Lung (tissue), 12 donors: Measurements from ENCODE around the gene PIP5K1B. TPM values are rescaled to one million over a fixed set of nuclear protein-coding genes. Genes with fewer than 3 reads are reported as not detected.

ENCODE experiments used
- ATAC-seq: fragments of 200-7000 bp; cut with Tn5 transposase; one replicate; pipeline ENCODE4 v1.9.1; 2020; ENCODE audit warnings: moderate number of reproducible peaks; ENCODE audit not compliant: insufficient read depth, low FRiP score
- DNase-seq, 3 donors: peaks; one replicate each; pipeline ENCODE4 v3.0.0-alpha.2; 2013 to 2017
- H3K27ac ChIP-seq, 2 donors: one replicate each; pipeline ENCODE4 v1.5.1; 2013; ENCODE audit warnings: mild to moderate bottlenecking in 2 of 2, moderate library complexity in 2 of 2, control low read depth in 1 of 2, inconsistent platforms in 1 of 2, low read depth in 1 of 2, low read length in 1 of 2
- H3K27me3 ChIP-seq, 3 donors: one replicate each; pipeline ENCODE4 v1.5.1; 2013; ENCODE audit warnings: low read length in 2 of 3; ENCODE audit not compliant: control insufficient read depth in 3 of 3, insufficient read depth in 3 of 3
- H3K36me3 ChIP-seq, 4 donors: one replicate each; pipeline ENCODE4 v1.5.1; 2013; ENCODE audit warnings: low read length in 4 of 4, mild to moderate bottlenecking in 1 of 4, moderate library complexity in 1 of 4; ENCODE audit not compliant: control insufficient read depth in 4 of 4, insufficient read depth in 4 of 4
- H3K4me1 ChIP-seq, 5 donors: one replicate each; pipeline ENCODE4 v1.5.1; 2013; ENCODE audit warnings: low read length in 5 of 5, mild to moderate bottlenecking in 2 of 5, moderate library complexity in 1 of 5; ENCODE audit not compliant: control insufficient read depth in 5 of 5, insufficient read depth in 5 of 5
- H3K4me3 ChIP-seq: one replicate; pipeline ENCODE4 v1.5.1; 2013; ENCODE audit warnings: mild to moderate bottlenecking, control low read depth, moderate library complexity
- H3K9ac ChIP-seq, 2 donors: one replicate each; pipeline ENCODE4 v1.5.1; 2013; ENCODE audit warnings: low read length in 2 of 2, control low read depth in 1 of 2; ENCODE audit not compliant: insufficient read depth in 1 of 2
- H3K9me3 ChIP-seq, 4 donors: one replicate each; pipeline ENCODE4 v1.5.1; 2013; ENCODE audit warnings: low read length in 3 of 4, mild to moderate bottlenecking in 1 of 4, moderate library complexity in 1 of 4; ENCODE audit not compliant: control insufficient read depth in 4 of 4, insufficient read depth in 3 of 4
- WGBS, 2 donors: extraction: QIAGEN DNeasy Blood & Tissue Kit; methylation state at CpG; one replicate each; pipeline ENCODE4 v1.1.7; 2013; 5-methylcytosine and 5-hydroxymethylcytosine counted together
- polyA plus RNA-seq, 2 donors: library from polyadenylated mRNA; stranded (reverse); fragments of 200-250 nt; gene quantifications; one replicate each; pipeline ENCODE4 v1.2.1, GENCODE V29; 2013
- total RNA-seq, 2 donors: library from RNA; depleted of rRNA in 1 of 2; stranded (reverse); fragments of >200 nt in 1 of 2; gene quantifications; one replicate each; pipeline ENCODE4 v1.2.1, GENCODE V29; 2014 to 2021
- TF ChIP-seq, protein P1 (sequence below): IDR thresholded peaks from 2 replicates; pipeline ENCODE4 v1.5.1; 2012; ENCODE audit warnings: mild to moderate bottlenecking; ENCODE audit errors: control extremely low read depth, extremely low read depth
- donor health status: control.
- donor health status: control.
- donor health status: Bipolar disorder and iron deficiency.
- donor health status: healthy.
- donor health status: DM: yes; HTN: yes; CAD: no.

PIP5K1B gene
- total and polyA plus RNA-seq, 4 donors, result 6.6 to 28.2 (median 15.6) TPM

DNA sequence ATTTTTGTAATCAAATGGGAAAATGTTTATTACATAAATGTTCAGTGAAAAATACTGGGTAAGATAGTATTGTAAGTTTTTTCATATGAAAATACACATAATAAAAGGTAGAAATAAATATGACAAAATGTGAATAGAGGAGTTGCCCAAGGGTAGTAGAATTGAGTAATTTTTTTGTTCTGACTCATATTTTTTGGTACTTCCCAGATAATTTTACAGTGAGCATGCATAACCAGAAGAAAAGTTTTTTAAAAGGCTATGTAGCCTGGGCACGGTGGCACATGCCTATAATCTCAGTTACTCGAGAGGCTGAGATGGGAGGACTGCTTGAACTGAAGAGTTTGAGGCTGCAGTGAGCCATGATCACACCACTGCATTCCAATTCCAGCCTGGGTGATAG is 116.9 kb downstream of the PIP5K1B start:
- WGBS, 2 donors, result 95 to 96% methylated on average over 2 of the region's 2 CpGs
- TF ChIP-seq, protein P1, sequence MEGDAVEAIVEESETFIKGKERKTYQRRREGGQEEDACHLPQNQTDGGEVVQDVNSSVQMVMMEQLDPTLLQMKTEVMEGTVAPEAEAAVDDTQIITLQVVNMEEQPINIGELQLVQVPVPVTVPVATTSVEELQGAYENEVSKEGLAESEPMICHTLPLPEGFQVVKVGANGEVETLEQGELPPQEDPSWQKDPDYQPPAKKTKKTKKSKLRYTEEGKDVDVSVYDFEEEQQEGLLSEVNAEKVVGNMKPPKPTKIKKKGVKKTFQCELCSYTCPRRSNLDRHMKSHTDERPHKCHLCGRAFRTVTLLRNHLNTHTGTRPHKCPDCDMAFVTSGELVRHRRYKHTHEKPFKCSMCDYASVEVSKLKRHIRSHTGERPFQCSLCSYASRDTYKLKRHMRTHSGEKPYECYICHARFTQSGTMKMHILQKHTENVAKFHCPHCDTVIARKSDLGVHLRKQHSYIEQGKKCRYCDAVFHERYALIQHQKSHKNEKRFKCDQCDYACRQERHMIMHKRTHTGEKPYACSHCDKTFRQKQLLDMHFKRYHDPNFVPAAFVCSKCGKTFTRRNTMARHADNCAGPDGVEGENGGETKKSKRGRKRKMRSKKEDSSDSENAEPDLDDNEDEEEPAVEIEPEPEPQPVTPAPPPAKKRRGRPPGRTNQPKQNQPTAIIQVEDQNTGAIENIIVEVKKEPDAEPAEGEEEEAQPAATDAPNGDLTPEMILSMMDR, result no peak
- ATAC-seq, result no peak
- no peak for DNase-seq
- no peak overlapping the region for H3K4me3 ChIP-seq
- H3K9me3 ChIP-seq, result no peaks in the 10 kb centered on the region
- H3K9ac ChIP-seq, result no peak overlapping the region
- H3K27ac ChIP-seq, result no peak overlapping the region
- H3K4me1 ChIP-seq, result peaks cover 0 to 13% (median 0%) of the 10 kb centered on the region in 5 donors
- no peaks in the 10 kb centered on the region for H3K36me3 ChIP-seq
- no peaks in the 10 kb centered on the region for H3K27me3 ChIP-seq

DNA sequence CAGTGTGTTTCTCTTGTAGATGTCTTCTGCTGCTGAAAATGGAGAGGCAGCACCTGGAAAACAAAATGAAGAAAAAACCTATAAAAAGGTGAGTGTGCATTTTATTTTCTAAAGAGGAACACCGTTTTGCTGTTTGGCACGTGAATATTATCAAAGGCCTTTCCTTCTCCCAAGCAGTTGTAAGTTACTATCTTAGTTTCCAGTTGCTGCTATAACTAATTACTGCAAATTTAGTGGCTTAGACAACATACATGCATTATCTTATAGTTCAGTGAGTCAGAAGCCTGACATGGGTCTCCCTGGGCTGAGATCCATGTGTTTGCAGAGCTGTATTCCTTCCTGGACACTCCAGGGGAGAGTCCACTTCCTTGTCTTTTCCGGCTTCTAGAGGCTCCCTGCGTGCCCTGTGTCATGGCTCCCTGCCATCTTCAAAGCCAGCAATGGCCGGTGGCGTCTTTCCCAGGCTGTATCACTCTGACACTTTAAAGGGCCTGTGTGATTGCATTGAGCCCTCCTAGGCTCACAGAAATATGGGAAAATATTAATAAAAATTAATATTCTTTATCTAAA is 117.6 kb downstream of the PIP5K1B start:
- Histone ChIP-seq H3K9me3 (no peaks in the 10 kb centered on the region), H3K9ac (no peak overlapping the region), H3K4me3 (no peak overlapping the region), H3K27ac (peak overlapping the region in 1 of 2 donors; percentile 74), H3K27me3 (no peaks in the 10 kb centered on the region), H3K4me1 (peaks cover 0 to 13% (median 0%) of the 10 kb centered on the region in 5 donors), H3K36me3 (no peaks in the 10 kb centered on the region)
- TF ChIP-seq, protein P1, result no peak
- WGBS, 2 donors, result 53 to 64% methylated on average over 6 of the region's 6 CpGs
- ATAC-seq, result no peak
- peak; percentile 44 to 64 (median 51) for DNase-seq

DNA sequence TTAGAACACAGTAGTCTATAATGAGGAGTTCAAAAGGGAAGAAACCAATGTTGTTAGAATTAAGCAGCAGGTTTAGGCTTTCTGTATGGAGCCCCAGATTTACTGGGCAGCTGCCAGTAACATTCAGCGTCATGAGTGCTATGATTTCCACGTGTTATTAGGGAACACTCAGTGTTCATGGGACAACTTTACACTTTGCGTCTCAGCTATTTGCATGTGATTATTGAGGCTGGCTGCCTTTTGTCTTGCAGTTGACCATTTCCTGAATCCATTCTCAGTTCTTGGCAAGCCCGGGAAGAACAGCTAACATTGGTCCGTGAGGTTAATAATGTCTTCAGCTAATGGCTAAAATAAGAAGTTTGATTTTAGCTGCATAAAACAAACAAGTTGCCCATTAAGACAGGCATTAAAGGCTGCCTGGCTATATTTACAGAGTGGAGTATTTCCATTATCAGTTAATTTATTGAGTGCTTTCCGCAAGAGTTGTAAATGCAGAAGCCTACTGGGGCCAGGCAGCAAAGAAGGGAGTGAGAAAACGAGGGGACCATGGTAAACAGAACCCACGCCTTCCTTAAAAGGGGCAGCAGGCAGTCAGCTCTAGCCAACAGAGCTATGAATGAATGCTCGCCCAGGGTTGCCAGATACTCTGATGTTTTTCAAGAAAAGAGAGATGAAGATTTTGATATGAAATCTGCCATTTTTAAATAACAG is 120.9 kb downstream of the PIP5K1B start:
- H3K4me1 ChIP-seq, result peaks cover 0 to 21% (median 0%) of the 10 kb centered on the region in 5 donors
- ATAC-seq (no peak), DNase-seq (peak in 2 of 3 donors; percentile 58 to 65)
- H3K36me3 ChIP-seq, result no peaks in the 10 kb centered on the region
- no peak overlapping the region for H3K9ac ChIP-seq
- no peaks in the 10 kb centered on the region for H3K9me3 ChIP-seq
- WGBS, 2 donors, result 57 to 77% methylated on average over 9 of the region's 9 CpGs
- TF ChIP-seq, protein P1, result no peak
- no peak overlapping the region for H3K4me3 ChIP-seq
- H3K27me3 ChIP-seq, result no peaks in the 10 kb centered on the region
- H3K27ac ChIP-seq, result peak overlapping the region in 1 of 2 donors; percentile 79
